Sigmoid colon (tissue), 4 donors: ENCODE data around the gene PACS2.

ENCODE experiments used
- CTCF ChIP-seq, 4 experiments: fragments of 450-650 bp in 3 of 4; fragments of 200-600 bp in 1 of 4; IDR thresholded peaks; one replicate each; pipeline ENCODE4 v1.5.1; 2016 to 2019; ENCODE audit warnings: antibody characterized with exemption in 4 of 4, mild to moderate bottlenecking in 3 of 4, moderate library complexity in 2 of 4
- EP300 ChIP-seq, 4 donors: sonication (generic); formaldehyde crosslinking; IDR thresholded peaks; one replicate each; pipeline ENCODE4 v1.6.1; 2017; ENCODE audit warnings: antibody characterized with exemption in 4 of 4
- POLR2A ChIP-seq, 2 donors: fragments of 450-650 bp; IDR thresholded peaks; one replicate each; pipeline ENCODE4 v1.6.1; 2016; ENCODE audit warnings: antibody characterized with exemption in 2 of 2, mild to moderate bottlenecking in 2 of 2, moderate library complexity in 2 of 2
- POLR2AphosphoS5 ChIP-seq, 4 donors: sonication (generic); formaldehyde crosslinking; IDR thresholded peaks; one replicate each; pipeline ENCODE4 v1.6.1; 2017; ENCODE audit warnings: antibody characterized with exemption in 4 of 4

DNA sequence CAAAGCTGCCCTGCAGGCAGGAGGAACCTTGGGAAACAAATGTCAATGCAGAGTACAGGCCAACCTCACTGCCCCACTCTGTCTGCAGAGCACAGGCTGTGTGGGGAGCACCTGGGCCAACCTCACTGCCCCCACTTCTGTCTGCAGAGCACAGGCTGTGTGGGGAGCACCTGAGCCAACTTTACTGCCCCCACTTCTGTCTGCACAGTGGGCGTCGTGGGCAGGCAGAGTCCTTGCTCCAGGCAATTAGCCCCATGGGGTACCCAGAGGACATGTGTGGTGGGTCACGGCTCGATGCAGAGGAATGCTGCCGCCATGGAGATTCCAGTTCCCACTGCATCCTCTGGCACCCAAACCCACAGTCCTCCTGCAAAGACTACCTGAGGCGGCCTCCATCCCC lies 39.9 kb upstream of the PACS2 start:
- TF ChIP-seq CTCF (IDR thresholded peaks at IDR 0.05) (no peak), EP300 (IDR thresholded peaks at IDR 0.05) (no peak), POLR2A (IDR thresholded peaks at IDR 0.05) (no peak), POLR2AphosphoS5 (IDR thresholded peaks at IDR 0.05) (no peak)
